ENCODE results near the gene GORASP1.

Gene GORASP1

GRCh38 chr3:39125841-39126500, 18.5 kb upstream of the GORASP1 start:
- no peak for DNase-seq (ENCODE audit: low spot score)

GRCh38 chr3:39124876-39125840, 17.7 kb upstream of the GORASP1 start:
- no peak for DNase-seq (ENCODE audit: low spot score)

DNA sequence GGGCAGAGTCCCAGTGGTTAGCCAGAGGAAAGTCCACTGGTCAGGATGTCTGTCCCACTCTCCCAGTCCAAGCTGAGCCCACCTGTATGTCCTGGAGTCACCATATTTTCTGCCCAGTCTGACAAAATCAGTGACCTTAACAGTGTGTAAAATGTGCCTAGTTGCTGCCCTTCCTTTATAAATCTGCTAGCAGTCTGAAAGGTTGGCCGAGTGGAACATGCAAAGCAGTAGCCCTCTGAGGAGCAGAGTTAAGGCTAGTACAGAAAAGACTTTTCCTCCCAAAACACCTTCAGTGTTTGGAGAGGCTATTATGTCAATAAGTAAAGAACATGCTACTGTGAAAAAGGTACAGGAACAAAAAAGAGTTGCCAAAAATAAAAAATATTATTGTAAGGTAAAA, 15.4 kb upstream of the GORASP1 start:
- peak; percentile 64 for DNase-seq (ENCODE audit: low spot score)

- DNase-seq (ENCODE audit: low spot score), result peak; percentile 54
Measured at GRCh38 chr3:39121621-39122020, 14.2 kb upstream of the GORASP1 start.

GRCh38 chr3:39118931-39119660, 11.7 kb upstream of the GORASP1 start:
- DNase-seq (ENCODE audit: low spot score), result no peak

DNA sequence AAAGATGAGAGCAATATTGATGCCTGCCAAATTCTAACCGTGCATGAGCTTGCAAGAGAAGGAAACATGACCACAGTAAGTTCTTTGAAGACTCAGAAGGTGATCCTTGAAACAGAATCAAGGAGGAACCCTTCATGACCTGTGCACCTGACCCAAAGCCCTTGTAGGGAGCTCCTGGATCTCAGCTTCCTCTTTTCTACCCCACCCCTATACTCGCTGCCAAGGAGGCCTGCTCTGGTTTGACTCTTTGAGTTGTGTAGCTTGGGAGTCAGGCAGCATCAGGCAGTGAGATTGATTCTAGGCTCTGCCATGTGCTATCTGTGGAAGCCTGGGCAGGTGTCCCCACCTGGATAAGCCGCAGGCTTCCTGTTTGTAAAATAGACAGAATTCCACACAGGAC, 10.7 kb upstream of the GORASP1 start:
- DNase-seq (ENCODE audit: low spot score), result no peak

DNA sequence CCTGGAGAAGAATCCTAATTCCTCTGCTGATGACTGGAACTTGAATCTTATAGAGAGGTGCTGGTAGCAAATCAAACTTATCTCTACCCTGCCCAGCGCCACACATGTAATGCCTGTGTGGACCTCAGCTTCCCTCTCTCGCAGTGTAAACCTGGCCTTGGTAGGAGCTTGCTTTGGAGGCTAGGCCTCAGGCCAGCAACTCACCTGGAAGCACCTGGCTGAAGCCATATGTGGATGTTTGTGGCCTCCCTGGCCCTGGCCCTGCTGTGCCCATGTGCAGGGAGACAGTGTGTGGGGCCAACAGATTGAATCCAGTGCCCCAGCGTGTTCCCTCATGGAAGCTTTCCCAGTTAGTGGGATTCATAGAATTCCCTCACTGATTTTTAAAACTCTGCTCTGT, 8.4 kb upstream of the GORASP1 start:
- no peak for DNase-seq (ENCODE audit: low spot score)

- no peak for DNase-seq (ENCODE audit: low spot score)
Measured at GRCh38 chr3:39114456-39114855, 7.0 kb upstream of the GORASP1 start.

- DNase-seq (ENCODE audit: low spot score), result no peak
Measured at GRCh38 chr3:39113291-39113690, 5.9 kb upstream of the GORASP1 start.

DNA sequence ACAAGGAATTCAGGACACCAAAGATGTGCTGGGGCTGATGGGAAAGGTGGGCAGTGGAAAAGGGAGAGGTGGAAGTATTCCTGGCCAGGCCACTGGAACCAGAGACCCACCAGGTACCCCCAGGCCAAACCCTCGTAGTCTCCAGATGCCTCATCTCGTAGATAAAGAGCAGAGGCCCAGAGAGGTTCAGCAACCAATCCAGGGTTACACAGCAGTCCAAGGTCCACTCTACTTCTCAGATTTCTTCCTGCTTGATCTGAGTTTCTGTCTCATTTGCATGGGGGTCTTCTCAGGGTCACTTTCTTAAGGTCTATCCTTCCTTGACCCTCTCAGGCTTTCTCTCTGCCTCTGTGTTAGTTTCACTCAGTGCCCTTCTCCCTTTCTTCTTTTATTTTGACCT, 5.1 kb upstream of the GORASP1 start:
- no peak for DNase-seq (ENCODE audit: low spot score)

GRCh38 chr3:39112113-39112512, 4.7 kb upstream of the GORASP1 start:
- no peak for DNase-seq (ENCODE audit: low spot score)

GRCh38 chr3:39110041-39110639, 2.7 kb upstream of the GORASP1 start:
- no peak for DNase-seq (ENCODE audit: low spot score)

- DNase-seq (ENCODE audit: low spot score), result no peak
Measured at GRCh38 chr3:39109086-39109485, 1.7 kb upstream of the GORASP1 start.

DNA sequence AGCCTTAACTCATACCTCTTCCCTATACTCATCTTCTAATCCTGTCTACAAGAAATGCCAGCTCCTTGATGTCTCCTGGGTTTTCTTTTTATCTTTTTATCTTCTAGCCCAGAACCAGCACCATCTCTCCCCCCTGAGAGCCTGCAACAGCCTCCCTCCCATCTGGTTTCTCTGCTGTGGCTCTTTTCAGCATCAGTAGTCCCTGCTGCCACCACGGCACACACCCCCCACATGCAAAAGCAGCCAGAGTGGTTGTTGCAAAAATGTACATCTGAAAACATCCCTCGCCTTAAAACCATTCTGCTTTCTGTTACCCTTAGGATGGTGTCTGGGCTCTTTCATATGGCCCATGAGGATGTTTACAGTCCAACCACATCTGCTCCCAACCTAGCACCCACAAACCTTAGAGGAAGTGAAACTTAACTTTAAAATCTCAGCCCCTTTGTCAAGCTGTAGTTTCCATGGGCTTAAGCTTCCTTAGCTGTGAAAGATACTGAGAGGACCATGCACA, 828 bp upstream of the GORASP1 start:
- DNase-seq (ENCODE audit: low spot score), result peak; percentile 72

DNA sequence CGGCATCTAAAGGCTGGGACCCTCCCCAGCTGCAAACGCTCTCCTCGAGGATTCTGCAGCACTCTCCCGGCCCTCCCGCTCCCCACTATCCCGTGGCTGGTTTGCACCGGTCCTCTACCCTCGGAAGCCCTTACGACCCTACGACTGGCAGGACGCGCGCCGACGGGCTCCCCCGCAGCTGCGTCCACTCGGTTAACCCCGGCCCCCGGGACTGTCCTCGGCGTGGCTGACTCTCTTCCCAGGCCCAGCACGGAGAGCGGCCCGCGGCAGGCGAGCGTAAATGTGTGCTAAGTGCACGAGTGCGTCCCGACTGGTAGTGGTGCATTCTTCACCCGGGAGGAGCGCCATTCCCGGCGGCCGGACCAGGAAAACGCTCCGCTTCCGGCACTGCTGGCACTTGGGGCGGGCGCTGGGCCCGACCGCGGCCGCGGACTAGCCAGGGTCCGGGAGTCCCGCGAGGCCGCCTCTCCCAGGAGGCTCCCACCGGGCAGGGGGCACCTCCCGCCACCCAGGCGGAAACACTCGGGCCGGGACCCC, 508 bp downstream of the GORASP1 start:
- peak; percentile 33 for DNase-seq (ENCODE audit: low spot score)

- DNase-seq (ENCODE audit: low spot score), result no peak
Measured at GRCh38 chr3:39106281-39106811, 1.1 kb downstream of the GORASP1 start.

- DNase-seq (ENCODE audit: low spot score), result no peak
Measured at GRCh38 chr3:39105687-39106063, 1.8 kb downstream of the GORASP1 start.

- DNase-seq (ENCODE audit: low spot score), result no peak
Measured at GRCh38 chr3:39104961-39105686, 2.3 kb downstream of the GORASP1 start.

- no peak for DNase-seq (ENCODE audit: low spot score)
Measured at GRCh38 chr3:39103791-39104552, 3.5 kb downstream of the GORASP1 start.

- no peak for DNase-seq (ENCODE audit: low spot score)
Measured at GRCh38 chr3:39103324-39103693, 4.1 kb downstream of the GORASP1 start.

Data from germinal center (tissue), 1 donor.